ENCODE data around the gene ZNF831.

Gene ZNF831

DNA sequence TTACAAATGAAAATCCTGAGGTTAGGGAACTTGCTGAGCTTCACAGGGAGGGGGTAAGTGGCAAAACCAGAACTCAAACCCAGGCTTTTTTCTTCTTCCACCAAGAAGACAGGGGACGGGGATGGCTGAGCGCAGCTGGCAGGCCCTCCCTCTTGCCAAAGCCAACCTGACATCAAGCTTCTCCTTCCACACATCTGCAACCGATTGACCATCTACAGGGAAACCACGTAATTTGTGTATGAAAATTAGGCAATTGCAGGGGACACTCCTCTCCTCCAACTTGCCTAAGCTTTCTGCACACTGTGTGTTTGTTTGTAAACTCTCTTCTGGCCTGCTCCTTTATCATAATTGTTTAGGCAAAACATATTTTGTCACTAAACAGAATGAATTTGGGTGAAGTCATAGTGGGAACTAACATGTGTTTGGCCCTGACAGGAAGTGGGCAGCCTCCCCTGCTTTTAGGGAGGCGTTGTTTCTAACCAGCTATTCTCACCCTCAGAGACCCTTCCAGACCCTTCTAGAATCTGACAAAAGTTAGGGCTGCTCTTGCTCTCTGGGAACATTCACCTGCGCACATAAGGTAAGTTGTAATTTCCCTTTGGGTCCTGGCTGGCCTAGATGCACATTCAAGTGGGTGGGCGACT, 18.9 kb downstream of the ZNF831 start:
- no peak overlapping the region for H3K4me3 ChIP-seq (ENCODE audit: low read length in 2 of 2)
- H3K36me3 ChIP-seq (ENCODE audit: control insufficient read depth in 2 of 2, insufficient read depth in 2 of 2, low read length in 2 of 2): no peaks in the 10 kb centered on the region
- H3K9me3 ChIP-seq (ENCODE audit: control insufficient read depth in 2 of 2, low read length in 2 of 2): peaks cover 0 to 5% of the 10 kb centered on the region in 2 donors
- H3K27ac ChIP-seq (ENCODE audit: low read length): no peak overlapping the region
- H3K27me3 ChIP-seq (ENCODE audit: control insufficient read depth in 1 of 2, insufficient read depth in 2 of 2, low read length in 2 of 2): no peaks in the 10 kb centered on the region
- H3K4me1 ChIP-seq (ENCODE audit: control insufficient read depth, insufficient read depth, low read length): no peaks in the 10 kb centered on the region
- H3K9ac ChIP-seq (ENCODE audit: low read length in 2 of 2): no peak overlapping the region

DNA sequence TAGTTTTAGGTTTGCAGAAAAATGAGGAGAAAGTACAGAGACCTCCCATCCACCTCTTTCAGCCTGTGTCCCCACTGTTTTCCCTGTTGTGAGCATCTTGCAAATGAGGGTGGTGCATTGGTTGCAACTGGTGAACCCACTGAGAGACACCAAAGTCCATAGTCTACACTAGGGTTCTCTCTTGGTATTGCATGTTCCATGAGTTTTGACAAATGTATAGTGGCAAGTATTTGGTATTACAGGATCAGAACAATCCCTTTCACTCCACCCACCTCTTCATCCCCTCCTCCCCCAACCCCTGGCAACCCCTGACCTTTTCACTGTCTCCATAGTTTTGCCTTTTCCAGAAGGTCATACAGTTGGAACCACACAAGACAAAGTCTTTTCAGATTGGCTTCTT, 20.1 kb downstream of the ZNF831 start:
- H3K4me1 ChIP-seq (ENCODE audit: control insufficient read depth, insufficient read depth, low read length): no peaks in the 10 kb centered on the region
- no peak overlapping the region for H3K4me3 ChIP-seq (ENCODE audit: low read length in 2 of 2)
- peaks cover 0 to 5% of the 10 kb centered on the region in 2 donors for H3K9me3 ChIP-seq (ENCODE audit: control insufficient read depth in 2 of 2, low read length in 2 of 2)
- no peak overlapping the region for H3K9ac ChIP-seq (ENCODE audit: low read length in 2 of 2)
- H3K27me3 ChIP-seq (ENCODE audit: control insufficient read depth in 1 of 2, insufficient read depth in 2 of 2, low read length in 2 of 2): no peaks in the 10 kb centered on the region
- H3K36me3 ChIP-seq (ENCODE audit: control insufficient read depth in 2 of 2, insufficient read depth in 2 of 2, low read length in 2 of 2): no peaks in the 10 kb centered on the region
- H3K27ac ChIP-seq (ENCODE audit: low read length): no peak overlapping the region

DNA sequence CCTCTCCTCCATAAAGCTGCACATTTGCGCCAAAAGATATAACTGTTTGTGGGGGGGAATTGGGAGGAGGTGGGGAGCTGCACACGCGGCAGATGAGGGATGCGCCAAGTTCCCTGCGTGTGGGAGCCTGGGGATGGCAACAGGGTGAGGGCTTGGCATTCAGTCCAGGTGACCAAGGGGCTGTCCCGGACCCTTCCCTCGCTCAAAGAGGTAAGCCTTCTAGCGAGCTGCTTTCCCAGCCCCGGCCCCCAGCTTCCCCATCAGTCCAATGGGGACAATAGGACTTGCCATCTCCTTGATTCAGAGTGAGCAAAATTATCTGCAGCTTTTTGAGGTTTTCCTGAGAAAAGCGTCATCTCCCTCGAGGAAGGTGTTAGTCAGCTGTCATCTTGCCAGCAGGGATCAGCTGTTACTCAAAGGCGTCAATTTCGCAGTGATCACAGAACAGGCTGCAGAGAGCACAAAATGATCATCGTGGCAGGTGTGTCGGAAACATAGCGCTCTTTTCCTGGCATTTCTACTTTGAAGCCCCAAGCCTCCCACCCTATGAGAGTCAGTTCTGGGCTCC, 21.3 kb downstream of the ZNF831 start:
- Histone ChIP-seq H3K36me3 (ENCODE audit: control insufficient read depth in 2 of 2, insufficient read depth in 2 of 2, low read length in 2 of 2) (no peaks in the 10 kb centered on the region), H3K27ac (ENCODE audit: low read length) (no peak overlapping the region), H3K4me1 (ENCODE audit: control insufficient read depth, insufficient read depth, low read length) (no peaks in the 10 kb centered on the region), H3K27me3 (ENCODE audit: control insufficient read depth in 1 of 2, insufficient read depth in 2 of 2, low read length in 2 of 2) (no peaks in the 10 kb centered on the region), H3K4me3 (ENCODE audit: low read length in 2 of 2) (no peak overlapping the region), H3K9me3 (ENCODE audit: control insufficient read depth in 2 of 2, low read length in 2 of 2) (peaks cover 0 to 5% of the 10 kb centered on the region in 2 donors), H3K9ac (ENCODE audit: low read length in 2 of 2) (no peak overlapping the region)

DNA sequence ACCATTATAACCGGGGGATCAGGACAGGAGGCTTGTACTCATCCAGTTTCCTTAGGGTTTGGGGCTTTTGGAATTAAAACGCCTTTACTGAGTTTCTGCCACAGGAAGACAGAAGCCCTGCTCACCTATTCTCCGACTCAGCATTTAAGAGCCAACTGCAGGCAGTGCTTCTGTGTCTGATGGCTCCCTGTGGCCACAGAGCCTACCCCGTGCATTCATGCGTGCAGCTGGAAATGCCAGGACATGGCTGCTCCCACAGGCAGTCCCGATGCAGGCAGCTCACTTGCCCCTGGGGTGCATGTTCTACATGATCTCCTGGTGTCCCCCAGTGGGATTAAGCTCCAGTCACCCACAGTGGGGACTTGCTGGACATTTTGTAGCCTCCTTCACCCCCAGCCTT, 22.2 kb downstream of the ZNF831 start:
- Histone ChIP-seq H3K27ac (ENCODE audit: low read length) (no peak overlapping the region), H3K4me1 (ENCODE audit: control insufficient read depth, insufficient read depth, low read length) (no peaks in the 10 kb centered on the region), H3K36me3 (ENCODE audit: control insufficient read depth in 2 of 2, insufficient read depth in 2 of 2, low read length in 2 of 2) (no peaks in the 10 kb centered on the region), H3K9ac (ENCODE audit: low read length in 2 of 2) (no peak overlapping the region), H3K9me3 (ENCODE audit: control insufficient read depth in 2 of 2, low read length in 2 of 2) (peaks cover 0 to 5% of the 10 kb centered on the region in 2 donors), H3K27me3 (ENCODE audit: control insufficient read depth in 1 of 2, insufficient read depth in 2 of 2, low read length in 2 of 2) (peaks cover 0 to 2% of the 10 kb centered on the region in 2 donors), H3K4me3 (ENCODE audit: low read length in 2 of 2) (no peak overlapping the region)

DNA sequence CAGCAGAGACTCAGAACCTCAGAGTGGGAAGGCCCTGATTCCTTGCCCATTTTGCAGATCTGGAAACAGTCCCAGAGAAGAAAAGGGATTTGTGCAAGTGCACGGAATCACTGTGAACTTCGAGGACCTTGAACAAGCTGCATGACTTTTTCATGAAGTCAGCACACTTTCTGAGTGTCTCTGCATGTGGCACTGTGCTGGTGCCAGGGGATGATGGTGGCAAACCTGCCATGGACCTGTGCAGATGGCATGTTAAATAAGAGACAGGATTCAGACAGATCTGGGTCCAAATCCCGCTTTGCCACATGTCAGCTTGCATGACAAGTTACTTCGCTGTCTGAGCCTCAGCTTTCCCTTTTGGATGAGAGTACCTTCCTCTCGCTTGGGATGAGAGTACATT, 26.8 kb downstream of the ZNF831 start:
- no peaks in the 10 kb centered on the region for H3K4me1 ChIP-seq (ENCODE audit: control insufficient read depth, insufficient read depth, low read length)
- peaks cover 4 to 7% of the 10 kb centered on the region in 2 donors for H3K27me3 ChIP-seq (ENCODE audit: control insufficient read depth in 1 of 2, insufficient read depth in 2 of 2, low read length in 2 of 2)
- no peaks in the 10 kb centered on the region for H3K9me3 ChIP-seq (ENCODE audit: control insufficient read depth in 2 of 2, low read length in 2 of 2)
- no peak overlapping the region for H3K4me3 ChIP-seq (ENCODE audit: low read length in 2 of 2)
- no peak overlapping the region for H3K27ac ChIP-seq (ENCODE audit: low read length)
- no peaks in the 10 kb centered on the region for H3K36me3 ChIP-seq (ENCODE audit: control insufficient read depth in 2 of 2, insufficient read depth in 2 of 2, low read length in 2 of 2)
- no peak overlapping the region for H3K9ac ChIP-seq (ENCODE audit: low read length in 2 of 2)

DNA sequence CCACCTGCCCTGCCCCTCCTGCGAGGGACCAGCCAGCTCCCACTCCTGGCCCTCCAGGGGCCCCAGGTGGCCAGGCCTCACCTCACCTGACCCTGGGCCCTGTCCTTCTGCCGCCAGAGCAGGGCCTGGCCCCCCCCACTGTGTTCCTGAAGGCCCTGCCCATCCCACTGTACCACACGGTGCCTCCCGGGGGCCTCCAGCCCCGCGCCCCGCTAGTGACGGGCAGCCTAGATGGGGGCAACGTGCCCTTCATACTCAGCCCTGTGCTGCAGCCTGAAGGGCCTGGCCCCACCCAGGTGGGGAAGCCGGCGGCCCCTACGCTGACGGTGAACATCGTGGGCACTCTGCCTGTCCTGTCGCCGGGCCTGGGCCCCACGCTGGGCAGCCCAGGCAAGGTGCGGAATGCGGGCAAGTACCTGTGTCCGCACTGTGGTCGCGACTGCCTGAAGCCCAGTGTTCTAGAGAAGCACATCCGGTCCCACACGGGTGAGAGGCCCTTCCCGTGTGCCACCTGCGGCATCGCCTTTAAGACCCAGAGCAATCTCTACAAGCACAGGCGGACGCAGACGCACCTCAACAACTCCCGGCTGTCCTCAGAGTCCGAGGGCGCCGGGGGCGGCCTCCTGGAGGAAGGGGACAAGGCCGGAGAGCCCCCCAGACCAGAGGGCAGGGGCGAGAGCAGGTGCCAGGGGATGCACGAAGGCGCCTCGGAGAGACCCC, 27.6 kb downstream of the ZNF831 start:
- Histone ChIP-seq H3K4me1 (ENCODE audit: control insufficient read depth, insufficient read depth, low read length) (no peaks in the 10 kb centered on the region), H3K27me3 (ENCODE audit: control insufficient read depth in 1 of 2, insufficient read depth in 2 of 2, low read length in 2 of 2) (peaks cover 4 to 7% of the 10 kb centered on the region in 2 donors), H3K9me3 (ENCODE audit: control insufficient read depth in 2 of 2, low read length in 2 of 2) (no peaks in the 10 kb centered on the region), H3K27ac (ENCODE audit: low read length) (no peak overlapping the region), H3K36me3 (ENCODE audit: control insufficient read depth in 2 of 2, insufficient read depth in 2 of 2, low read length in 2 of 2) (no peaks in the 10 kb centered on the region), H3K4me3 (ENCODE audit: low read length in 2 of 2) (no peak overlapping the region), H3K9ac (ENCODE audit: low read length in 2 of 2) (no peak overlapping the region)

DNA sequence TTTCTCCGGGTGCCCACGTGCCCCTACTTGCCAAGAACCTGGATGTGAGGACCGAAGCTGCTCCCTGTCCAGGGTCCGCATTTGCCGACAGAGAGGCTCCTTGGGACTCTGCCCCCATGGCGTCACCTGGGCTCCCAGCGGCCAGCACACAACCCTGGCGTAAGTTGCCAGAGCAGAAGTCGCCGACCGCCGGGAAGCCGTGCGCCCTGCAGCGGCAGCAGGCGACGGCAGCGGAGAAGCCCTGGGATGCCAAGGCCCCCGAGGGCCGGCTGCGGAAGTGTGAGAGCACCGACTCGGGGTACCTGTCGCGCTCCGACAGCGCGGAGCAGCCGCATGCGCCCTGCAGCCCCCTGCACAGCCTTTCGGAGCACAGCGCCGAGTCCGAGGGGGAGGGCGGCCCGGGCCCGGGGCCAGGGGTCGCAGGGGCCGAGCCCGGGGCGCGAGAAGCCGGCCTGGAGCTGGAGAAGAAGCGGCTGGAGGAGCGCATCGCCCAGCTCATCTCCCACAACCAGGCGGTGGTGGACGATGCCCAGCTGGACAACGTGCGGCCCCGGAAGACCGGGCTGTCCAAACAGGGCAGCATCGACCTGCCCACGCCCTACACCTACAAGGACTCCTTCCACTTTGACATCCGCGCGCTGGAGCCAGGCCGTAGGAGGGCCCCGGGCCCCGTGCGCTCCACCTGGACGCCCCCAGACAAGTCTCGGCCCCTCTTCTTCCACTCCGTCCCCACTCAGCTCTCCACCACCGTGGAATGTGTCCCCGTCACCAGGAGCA, 28.3 kb downstream of the ZNF831 start:
- H3K27me3 ChIP-seq (ENCODE audit: control insufficient read depth in 1 of 2, insufficient read depth in 2 of 2, low read length in 2 of 2): peaks cover 4 to 7% of the 10 kb centered on the region in 2 donors
- no peak overlapping the region for H3K4me3 ChIP-seq (ENCODE audit: low read length in 2 of 2)
- H3K9me3 ChIP-seq (ENCODE audit: control insufficient read depth in 2 of 2, low read length in 2 of 2): no peaks in the 10 kb centered on the region
- H3K27ac ChIP-seq (ENCODE audit: low read length): no peak overlapping the region
- no peaks in the 10 kb centered on the region for H3K36me3 ChIP-seq (ENCODE audit: control insufficient read depth in 2 of 2, insufficient read depth in 2 of 2, low read length in 2 of 2)
- H3K4me1 ChIP-seq (ENCODE audit: control insufficient read depth, insufficient read depth, low read length): no peaks in the 10 kb centered on the region
- no peak overlapping the region for H3K9ac ChIP-seq (ENCODE audit: low read length in 2 of 2)

DNA sequence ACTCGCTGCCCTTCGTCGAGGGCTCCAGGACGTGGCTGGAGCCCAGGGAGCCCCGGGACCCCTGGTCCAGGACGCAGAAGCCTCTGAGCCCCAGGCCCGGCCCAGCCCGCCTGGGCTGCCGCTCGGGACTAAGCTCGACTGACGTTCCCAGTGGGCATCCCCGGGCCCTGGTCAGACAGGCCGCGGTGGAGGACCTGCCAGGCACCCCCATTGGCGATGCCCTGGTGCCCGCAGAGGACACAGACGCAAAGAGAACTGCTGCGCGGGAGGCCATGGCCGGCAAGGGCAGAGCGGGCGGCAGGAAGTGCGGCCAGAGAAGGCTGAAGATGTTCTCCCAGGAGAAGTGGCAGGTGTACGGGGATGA, 28.9 kb downstream of the ZNF831 start:
- Histone ChIP-seq H3K9ac (ENCODE audit: low read length in 2 of 2) (no peak overlapping the region), H3K4me1 (ENCODE audit: control insufficient read depth, insufficient read depth, low read length) (no peaks in the 10 kb centered on the region), H3K27ac (ENCODE audit: low read length) (no peak overlapping the region), H3K27me3 (ENCODE audit: control insufficient read depth in 1 of 2, insufficient read depth in 2 of 2, low read length in 2 of 2) (peaks cover 4 to 7% of the 10 kb centered on the region in 2 donors), H3K36me3 (ENCODE audit: control insufficient read depth in 2 of 2, insufficient read depth in 2 of 2, low read length in 2 of 2) (no peaks in the 10 kb centered on the region), H3K4me3 (ENCODE audit: low read length in 2 of 2) (no peak overlapping the region), H3K9me3 (ENCODE audit: control insufficient read depth in 2 of 2, low read length in 2 of 2) (no peaks in the 10 kb centered on the region)

DNA sequence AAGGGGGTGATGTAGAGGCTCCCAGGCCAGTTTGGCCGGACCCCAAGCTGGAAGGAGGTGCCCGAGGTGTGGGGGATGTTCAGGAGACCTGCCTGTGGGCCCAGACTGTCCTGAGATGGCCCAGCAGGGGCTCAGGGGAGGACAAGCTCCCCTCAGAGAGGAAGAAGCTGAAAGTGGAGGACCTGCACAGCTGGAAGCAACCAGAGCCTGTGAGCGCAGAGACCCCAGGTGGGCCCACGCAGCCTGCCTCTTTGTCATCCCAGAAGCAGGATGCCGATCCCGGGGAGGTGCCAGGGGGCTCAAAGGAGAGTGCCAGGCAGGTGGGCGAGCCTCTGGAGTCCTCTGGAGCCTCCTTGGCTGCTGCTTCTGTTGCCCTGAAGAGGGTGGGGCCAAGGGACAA, 29.7 kb downstream of the ZNF831 start:
- Histone ChIP-seq H3K4me3 (ENCODE audit: low read length in 2 of 2) (no peak overlapping the region), H3K27me3 (ENCODE audit: control insufficient read depth in 1 of 2, insufficient read depth in 2 of 2, low read length in 2 of 2) (peaks cover 4 to 9% of the 10 kb centered on the region in 2 donors), H3K4me1 (ENCODE audit: control insufficient read depth, insufficient read depth, low read length) (no peaks in the 10 kb centered on the region), H3K9ac (ENCODE audit: low read length in 2 of 2) (no peak overlapping the region), H3K36me3 (ENCODE audit: control insufficient read depth in 2 of 2, insufficient read depth in 2 of 2, low read length in 2 of 2) (no peaks in the 10 kb centered on the region), H3K9me3 (ENCODE audit: control insufficient read depth in 2 of 2, low read length in 2 of 2) (no peaks in the 10 kb centered on the region), H3K27ac (ENCODE audit: low read length) (no peak overlapping the region)

DNA sequence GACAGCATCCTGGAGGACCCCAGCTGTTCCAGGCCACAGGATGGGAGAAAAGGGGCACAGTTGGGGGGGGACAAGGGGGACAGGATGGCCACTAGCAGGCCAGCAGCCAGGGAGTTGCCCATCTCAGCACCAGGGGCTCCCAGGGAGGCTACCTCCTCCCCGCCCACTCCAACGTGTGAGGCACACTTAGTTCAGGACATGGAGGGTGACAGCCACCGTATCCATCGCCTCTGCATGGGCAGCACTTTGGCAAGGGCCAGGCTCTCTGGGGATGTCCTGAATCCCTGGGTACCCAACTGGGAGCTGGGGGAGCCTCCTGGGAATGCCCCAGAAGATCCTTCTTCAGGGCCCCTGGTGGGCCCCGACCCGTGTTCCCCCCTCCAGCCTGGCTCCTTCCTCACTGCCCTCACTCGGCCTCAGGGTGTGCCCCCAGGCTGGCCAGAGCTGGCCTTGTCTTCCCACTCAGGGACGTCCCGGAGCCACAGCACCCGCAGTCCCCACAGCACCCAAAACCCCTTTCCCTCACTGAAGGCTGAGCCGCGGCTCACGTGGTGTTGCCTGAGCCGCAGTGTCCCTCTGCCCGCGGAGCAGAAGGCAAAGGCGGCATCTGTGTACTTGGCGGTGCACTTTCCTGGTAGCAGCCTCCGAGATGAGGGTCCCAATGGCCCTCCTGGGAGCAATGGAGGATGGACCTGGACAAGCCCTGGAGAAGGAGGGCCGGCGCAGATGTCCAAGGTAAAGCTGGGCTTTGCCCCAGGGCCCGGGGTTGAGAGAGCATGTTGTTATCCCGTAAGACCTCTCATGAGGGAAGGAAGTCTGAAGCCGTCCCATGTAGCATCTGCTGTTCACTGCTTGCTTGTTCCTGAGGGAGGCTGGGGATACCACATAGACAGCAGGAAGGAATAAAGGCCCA, 30.7 kb downstream of the ZNF831 start:
- Histone ChIP-seq H3K4me1 (ENCODE audit: control insufficient read depth, insufficient read depth, low read length) (no peaks in the 10 kb centered on the region), H3K27ac (ENCODE audit: low read length) (no peak overlapping the region), H3K9ac (ENCODE audit: low read length in 2 of 2) (no peak overlapping the region), H3K4me3 (ENCODE audit: low read length in 2 of 2) (no peak overlapping the region), H3K36me3 (ENCODE audit: control insufficient read depth in 2 of 2, insufficient read depth in 2 of 2, low read length in 2 of 2) (no peaks in the 10 kb centered on the region), H3K9me3 (ENCODE audit: control insufficient read depth in 2 of 2, low read length in 2 of 2) (no peaks in the 10 kb centered on the region), H3K27me3 (ENCODE audit: control insufficient read depth in 1 of 2, insufficient read depth in 2 of 2, low read length in 2 of 2) (peaks cover 4 to 11% of the 10 kb centered on the region in 2 donors)
